ENCODE measurements around the gene AMPH.
"Not testable (repeated sequence)": the region's sequence is repeated elsewhere in the genome, so short reads cannot be mapped to it uniquely, and the experiment has no call there.

Gene AMPH

DNA sequence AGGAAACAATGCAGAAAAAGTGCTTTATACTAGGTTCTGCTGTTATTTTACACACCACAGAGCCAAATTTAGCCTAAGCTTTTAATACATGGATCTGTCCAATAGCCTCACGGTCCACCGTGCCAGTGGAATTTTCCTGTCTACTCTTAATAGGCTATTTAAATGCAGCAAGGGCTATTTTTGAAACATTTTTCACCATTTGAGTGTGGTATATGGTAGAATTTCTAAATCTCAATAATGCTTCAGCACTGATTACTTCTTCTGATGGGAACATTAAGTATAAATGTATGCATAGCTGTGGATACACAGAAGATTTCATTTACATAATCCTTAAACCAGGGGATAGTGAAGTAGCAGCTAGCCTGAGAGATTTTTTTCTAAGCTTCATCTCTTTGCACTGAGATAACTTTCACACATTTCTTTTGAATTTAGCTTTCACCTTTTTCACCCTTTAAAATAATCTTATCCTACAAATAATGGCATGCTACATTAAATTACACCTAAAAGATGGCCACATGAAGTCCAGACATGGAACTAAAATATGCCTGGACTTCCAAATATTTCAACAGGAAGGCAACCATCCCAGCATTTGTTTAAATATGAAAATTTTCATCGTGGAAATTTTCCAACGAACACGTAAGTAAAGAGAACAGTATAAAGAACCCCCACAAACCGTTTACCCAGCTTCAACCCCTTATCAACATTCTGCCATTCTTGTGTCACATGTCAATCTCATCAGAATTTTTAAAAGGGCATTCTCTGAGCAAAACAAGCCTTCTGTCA, 45.4 kb downstream of the AMPH start:
- no peak overlapping the region for H3K4me3 ChIP-seq (ENCODE audit: low read depth, low read length)
- TF ChIP-seq, protein P1, sequence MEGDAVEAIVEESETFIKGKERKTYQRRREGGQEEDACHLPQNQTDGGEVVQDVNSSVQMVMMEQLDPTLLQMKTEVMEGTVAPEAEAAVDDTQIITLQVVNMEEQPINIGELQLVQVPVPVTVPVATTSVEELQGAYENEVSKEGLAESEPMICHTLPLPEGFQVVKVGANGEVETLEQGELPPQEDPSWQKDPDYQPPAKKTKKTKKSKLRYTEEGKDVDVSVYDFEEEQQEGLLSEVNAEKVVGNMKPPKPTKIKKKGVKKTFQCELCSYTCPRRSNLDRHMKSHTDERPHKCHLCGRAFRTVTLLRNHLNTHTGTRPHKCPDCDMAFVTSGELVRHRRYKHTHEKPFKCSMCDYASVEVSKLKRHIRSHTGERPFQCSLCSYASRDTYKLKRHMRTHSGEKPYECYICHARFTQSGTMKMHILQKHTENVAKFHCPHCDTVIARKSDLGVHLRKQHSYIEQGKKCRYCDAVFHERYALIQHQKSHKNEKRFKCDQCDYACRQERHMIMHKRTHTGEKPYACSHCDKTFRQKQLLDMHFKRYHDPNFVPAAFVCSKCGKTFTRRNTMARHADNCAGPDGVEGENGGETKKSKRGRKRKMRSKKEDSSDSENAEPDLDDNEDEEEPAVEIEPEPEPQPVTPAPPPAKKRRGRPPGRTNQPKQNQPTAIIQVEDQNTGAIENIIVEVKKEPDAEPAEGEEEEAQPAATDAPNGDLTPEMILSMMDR (IDR thresholded peaks at IDR 0.05; ENCODE audit: borderline replicate concordance, insufficient read depth, low read depth, low read length) = no peak

DNA sequence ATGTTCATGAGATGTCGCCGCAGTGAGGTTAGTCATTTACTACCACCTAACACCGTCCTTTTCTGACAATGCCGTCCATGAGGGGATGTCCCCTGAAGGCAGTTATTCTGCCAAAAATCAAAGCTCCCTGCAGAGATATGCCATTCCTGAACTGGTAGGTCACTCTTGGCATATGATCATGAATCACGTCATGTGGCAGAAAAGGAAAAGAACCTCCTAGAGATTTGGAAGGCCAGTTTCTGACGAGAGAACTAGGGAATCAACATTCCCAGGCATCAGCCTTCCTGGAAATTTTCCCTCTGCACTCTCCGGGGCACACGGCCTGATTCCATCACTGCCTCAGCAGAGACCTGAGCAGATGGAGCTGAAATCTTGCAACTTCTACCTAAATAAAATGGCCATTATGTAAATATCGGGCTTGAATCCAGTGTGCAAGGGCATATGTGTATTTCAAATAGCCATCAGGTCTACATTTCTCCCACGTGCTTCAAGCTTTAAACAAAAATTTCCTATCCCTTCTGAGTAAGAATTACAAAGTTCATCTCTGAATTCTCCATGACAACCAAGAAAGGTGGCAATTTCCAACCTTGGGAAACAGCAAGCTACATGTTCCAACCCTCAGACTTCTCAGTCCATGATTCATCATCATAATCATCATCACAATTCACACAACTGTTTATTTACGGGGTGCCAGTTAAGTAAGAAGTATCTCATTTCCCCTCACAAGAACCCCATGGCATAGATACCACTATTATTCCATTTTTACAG, 46.5 kb downstream of the AMPH start:
- no peak overlapping the region for H3K4me3 ChIP-seq (ENCODE audit: low read depth, low read length)
- TF ChIP-seq, protein P1 (IDR thresholded peaks at IDR 0.05; ENCODE audit: borderline replicate concordance, insufficient read depth, low read depth, low read length) = no peak

DNA sequence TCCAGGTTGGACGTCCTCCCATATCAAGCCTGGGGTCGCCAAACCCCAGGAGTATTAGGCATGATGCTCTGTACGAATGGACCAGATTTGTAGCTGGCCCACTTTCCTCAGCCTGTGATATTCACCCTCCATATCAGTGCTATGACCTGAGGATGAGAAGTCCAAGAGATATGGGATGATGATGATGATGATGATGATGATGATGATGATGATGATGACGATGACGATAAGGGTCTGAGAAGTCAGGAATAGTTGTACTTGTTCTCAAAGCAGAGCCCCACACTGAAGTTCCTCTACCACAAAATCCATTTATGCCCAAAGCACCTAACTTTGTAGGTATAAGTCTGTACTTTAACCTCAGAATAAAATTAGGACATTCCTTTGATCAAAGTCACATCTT, 50.7 kb downstream of the AMPH start:
- H3K4me3 ChIP-seq (ENCODE audit: low read depth, low read length) = no peak overlapping the region

DNA sequence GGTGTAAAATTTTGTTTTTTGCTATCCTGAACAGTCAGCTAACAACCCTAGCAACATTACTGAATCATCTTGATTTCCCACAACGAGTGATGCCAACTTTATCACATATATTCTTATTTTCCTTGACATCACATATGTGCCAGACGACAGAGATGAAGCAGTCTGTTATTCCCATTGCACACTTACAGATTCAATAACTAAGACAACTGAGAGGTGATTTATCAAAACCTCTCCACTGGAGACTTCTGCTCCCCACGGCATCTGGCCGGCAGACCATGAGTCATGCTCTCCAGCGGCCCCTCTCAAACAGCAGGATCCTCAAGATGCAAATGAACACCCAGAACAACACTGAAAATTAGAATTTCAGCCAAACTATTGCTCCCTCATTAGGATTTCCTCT, 57.1 kb downstream of the AMPH start:
- no peak overlapping the region for H3K4me3 ChIP-seq (ENCODE audit: low read depth, low read length)
- TF ChIP-seq, protein P1 (IDR thresholded peaks at IDR 0.05; ENCODE audit: borderline replicate concordance, insufficient read depth, low read depth, low read length) = no peak

More for the DNA sequence above, 50.7 kb downstream of the AMPH start:
- TF ChIP-seq, protein P1 (IDR thresholded peaks at IDR 0.05; ENCODE audit: borderline replicate concordance, insufficient read depth, low read depth, low read length) = no peak

DNA sequence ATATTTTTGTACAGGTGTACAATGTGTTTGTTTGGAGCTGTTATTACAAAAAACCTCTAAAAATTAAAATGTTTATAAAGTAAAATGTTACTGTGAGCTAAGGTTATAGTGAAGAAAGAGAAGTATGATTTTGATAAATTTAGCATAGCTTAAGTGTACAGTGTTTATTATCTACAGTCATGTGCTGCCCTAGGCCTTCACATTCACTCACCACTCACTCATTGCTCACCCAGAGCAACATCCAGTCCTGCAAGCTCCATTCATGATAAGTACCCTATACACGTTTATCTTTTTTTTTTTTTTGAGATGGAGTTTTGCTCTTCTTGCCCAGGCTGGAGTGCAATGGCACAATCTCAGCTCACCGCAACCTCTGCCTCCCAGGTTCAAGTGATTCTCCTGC, 59.6 kb downstream of the AMPH start:
- not testable (repeated sequence) for H3K4me3 ChIP-seq (ENCODE audit: low read depth, low read length)

DNA sequence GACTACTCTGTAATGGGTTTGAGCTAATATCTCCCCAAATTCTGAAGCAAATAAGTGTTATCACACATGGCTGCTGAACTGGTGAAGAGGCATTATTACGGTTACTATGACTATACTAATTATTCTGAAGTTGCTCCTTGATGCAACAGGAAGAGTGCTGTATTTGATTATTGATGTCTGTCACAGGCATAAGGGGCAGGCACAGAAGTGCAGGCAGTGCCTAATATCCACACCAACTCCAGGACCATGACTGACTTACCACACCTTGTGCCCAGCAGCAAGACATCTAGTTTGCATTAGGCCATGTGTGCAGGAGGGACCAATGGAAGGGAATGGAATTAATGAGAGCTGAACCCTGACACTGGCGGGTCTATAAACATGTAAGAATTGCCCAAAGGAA, 62.7 kb downstream of the AMPH start:
- H3K4me3 ChIP-seq (ENCODE audit: low read depth, low read length) = no peak overlapping the region
- TF ChIP-seq, protein P1 (IDR thresholded peaks at IDR 0.05; ENCODE audit: borderline replicate concordance, insufficient read depth, low read depth, low read length) = no peak

DNA sequence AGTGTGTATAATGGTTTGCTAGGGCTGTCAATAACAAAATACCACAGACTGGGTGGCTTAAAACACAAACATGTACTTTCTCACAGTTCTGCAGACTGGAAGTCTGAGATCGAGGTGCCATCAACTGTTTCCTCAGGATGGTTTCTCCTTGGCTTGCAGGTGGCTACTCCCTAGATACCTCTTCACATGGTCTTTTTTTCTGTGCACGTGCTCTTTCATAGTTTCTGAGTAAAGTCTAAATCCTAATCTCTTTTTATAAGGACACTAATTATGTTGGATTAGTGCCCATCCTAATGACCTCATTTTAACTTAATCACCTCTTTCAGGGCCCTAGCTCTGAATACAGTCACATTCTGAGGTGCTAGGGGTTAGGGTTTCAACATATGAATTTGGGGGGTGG, 65.9 kb downstream of the AMPH start:
- TF ChIP-seq, protein P1 (IDR thresholded peaks at IDR 0.05; ENCODE audit: borderline replicate concordance, insufficient read depth, low read depth, low read length) = no peak
- H3K4me3 ChIP-seq (ENCODE audit: low read depth, low read length) = no peak overlapping the region

Data from GM12875 (cell line).